ENCODE results near the gene UIMC1. TPM values are rescaled to one million over a fixed set of nuclear protein-coding genes. Genes with fewer than 3 reads are reported as not detected.

UIMC1 gene
- polyA plus RNA-seq, 1 of the 3 experiments (the other 2 are of a cell fraction), result 19.9 TPM

GRCh38 chr5:176866707-176867310 is 139.8 kb downstream of the UIMC1 start (continued):
- TF ChIP-seq USF2 (IDR thresholded peaks at IDR 0.05; ENCODE audit: borderline replicate concordance, low read depth, low read length) (no peak), PBX3 (IDR thresholded peaks at IDR 0.05) (no peak), MEF2A (IDR thresholded peaks at IDR 0.05; ENCODE audit: borderline replicate concordance, low read depth) (no peak), GATA2 (CRISPR knock-in tag; IDR thresholded peaks at IDR 0.05) (peak; percentile 87), RAD21 (IDR thresholded peaks at IDR 0.05; ENCODE audit: low read length) (peak; percentile 28; the same call in 1 of the 2 replicates), GABPA (IDR thresholded peaks at IDR 0.05; ENCODE audit: low read depth) (no peak), MAX (IDR thresholded peaks at IDR 0.05; ENCODE audit: low read depth) (no peak), RFX5 (IDR thresholded peaks at IDR 0.05; ENCODE audit: low read length) (peak; percentile 78)

- no peaks in the 10 kb centered on the region for H3K79me2 ChIP-seq (ENCODE audit: insufficient read depth)
- H3K9me3 ChIP-seq, result no peaks in the 10 kb centered on the region
- no peak overlapping the region for H2AFZ ChIP-seq (ENCODE audit: low read depth)
- no peak overlapping the region for H3K4me2 ChIP-seq
- no peaks in the 10 kb centered on the region for H4K20me1 ChIP-seq (ENCODE audit: insufficient read depth)
- no peak overlapping the region for H3K9ac ChIP-seq
- H3K4me1 ChIP-seq (ENCODE audit: control insufficient read depth in 1 of 2, insufficient read depth in 2 of 2, low read depth in 1 of 2, low read length in 1 of 2), result peaks cover 0 to 69% of the 10 kb centered on the region in 2 experiments; a peak in 2 of 4 replicates
- H3K27ac ChIP-seq (ENCODE audit: low read depth in 2 of 2, low read length in 1 of 2), result peak overlapping the region in 1 of 2 experiments; percentile 95; a peak in 2 of 4 replicates
- peaks cover 4% of the 10 kb centered on the region; the same call in 1 of the 2 replicates for H3K27me3 ChIP-seq (ENCODE audit: insufficient read depth)
- no peaks in the 10 kb centered on the region for H3K9me2 ChIP-seq
- H3K4me3 ChIP-seq (ENCODE audit: low read depth in 2 of 2, low read length in 1 of 2), result no peak overlapping the region
- ChIA-PET POLR2A (no interaction called here), CTCF (interaction anchor here (1.2 to 3.0 kb wide), 5 partner anchors 15 to 205 kb away, joined by 3 to 24 read pairs (median 6); no protein-coding TSS in a partner anchor)
- TF ChIP-seq TCF12 (IDR thresholded peaks at IDR 0.05) (no peak), USF2 (IDR thresholded peaks at IDR 0.05; ENCODE audit: borderline replicate concordance, low read depth, low read length) (no peak), PBX3 (IDR thresholded peaks at IDR 0.05) (no peak), MAX (IDR thresholded peaks at IDR 0.05; ENCODE audit: low read depth) (no peak), FOXM1 (IDR thresholded peaks at IDR 0.05; ENCODE audit: low read depth) (no peak), FOXJ3 (CRISPR knock-in tag; IDR thresholded peaks at IDR 0.05) (no peak)
- WGBS (ENCODE audit: low lambda C conversion rate), result 53% methylated on average over 5 of the region's 7 CpGs
- no peak for DNase-seq
- no peaks in the 10 kb centered on the region for H3F3A ChIP-seq (replicated peaks; ENCODE audit: insufficient read depth)
- no peaks in the 10 kb centered on the region for H3K36me3 ChIP-seq (replicated peaks in 1 of 2; ENCODE audit: control insufficient read depth in 1 of 2, insufficient read depth in 2 of 2, low read length in 1 of 2)
These were observed 140.6 kb downstream of the UIMC1 start for GRCh38 chr5:176865964-176866363.
